Globus pallidus (tissue), 1 donor: ENCODE results near the gene SPAAR.
"Not testable (repeated sequence)": the region's sequence is repeated elsewhere in the genome, so short reads cannot be mapped to it uniquely, and the experiment has no call there.

Source experiments
- DNase-seq: peaks from one replicate; pipeline ENCODE4 v3.0.0-alpha.2; 2015; ENCODE audit warnings: low spot score

Gene SPAAR, protein sequence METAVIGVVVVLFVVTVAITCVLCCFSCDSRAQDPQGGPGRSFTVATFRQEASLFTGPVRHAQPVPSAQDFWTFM

GRCh38 chr9:35909274-35909673 lies at the start of gene SPAAR:
TSS of gene SPAAR (plus strand) at chr9:35909490. CDS start at chr9:35910464, 974 bp downstream.
- DNase-seq: no peak

DNA sequence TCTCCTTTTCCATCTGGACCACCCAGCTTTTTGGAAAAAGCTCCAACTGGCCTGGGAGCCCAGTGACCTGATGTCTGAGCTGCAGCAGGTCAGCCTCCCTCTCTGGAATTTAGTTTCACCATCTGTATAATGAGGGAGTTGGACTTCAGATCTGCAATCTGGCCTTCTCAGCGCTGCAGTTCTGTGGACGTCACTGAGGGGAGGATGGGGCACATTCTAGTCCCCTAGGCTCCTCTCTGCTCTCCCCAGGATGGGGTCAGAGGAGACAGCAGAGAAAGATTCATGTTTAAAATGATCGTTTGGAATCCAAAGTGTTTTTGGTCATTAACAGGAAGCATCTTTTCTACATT lies 49.3 kb upstream of the SPAAR start:
- DNase-seq: no peak

DNA sequence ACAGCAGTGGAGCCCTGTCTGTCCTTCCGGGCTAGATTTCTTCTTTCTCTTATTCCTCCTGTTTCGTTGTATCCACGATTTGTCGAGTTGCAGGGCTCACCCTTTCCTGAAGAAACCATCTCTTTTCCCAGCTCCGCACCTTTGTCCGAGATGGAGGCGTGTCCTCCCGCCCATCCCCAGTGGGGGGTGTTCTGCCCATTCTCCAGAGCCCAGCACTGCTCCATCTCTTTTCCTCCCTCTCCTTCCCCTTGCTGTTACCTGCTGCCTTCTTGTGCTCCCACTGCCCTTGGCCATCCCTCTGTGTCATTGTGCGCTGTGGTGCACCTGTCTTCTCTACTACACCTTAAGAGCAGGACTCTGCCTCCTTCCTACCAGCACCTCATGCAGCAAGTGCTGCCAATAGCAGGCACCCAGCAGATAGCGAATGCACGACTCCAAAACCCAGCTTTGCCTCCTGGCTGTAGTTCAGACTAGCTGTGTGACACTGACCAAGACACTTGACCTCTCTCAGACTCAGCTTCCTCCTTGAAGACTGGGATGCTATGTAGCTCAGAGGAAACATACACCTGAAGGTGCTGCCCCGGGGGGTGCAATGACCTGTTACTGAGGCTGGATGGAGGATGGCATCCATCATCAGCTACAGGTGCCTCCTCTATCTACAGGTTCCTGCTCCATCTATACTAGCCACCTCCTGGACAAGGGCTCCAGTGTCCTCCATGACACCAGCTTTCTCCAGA lies 48.0 kb upstream of the SPAAR start:
- DNase-seq: no peak

DNA sequence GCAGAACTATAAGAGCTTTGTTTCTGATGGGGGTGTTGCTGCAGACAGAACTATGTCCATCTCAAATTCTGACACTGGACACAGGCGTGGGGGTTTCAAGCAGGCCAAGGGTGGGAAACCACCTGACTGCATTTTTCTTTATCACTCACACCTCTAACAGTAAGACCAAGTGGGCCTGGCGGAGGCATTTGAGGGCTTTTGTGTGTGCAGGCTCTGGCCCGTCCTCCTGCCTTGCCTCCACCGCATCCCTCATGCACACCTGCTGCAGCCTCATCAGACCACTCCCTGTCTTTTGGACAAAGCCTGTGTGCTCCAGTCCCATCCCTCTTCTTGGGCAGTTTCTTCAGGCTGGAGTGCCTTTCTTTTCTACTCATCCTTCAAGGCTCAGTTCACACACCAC lies 47.0 kb upstream of the SPAAR start:
- no peak for DNase-seq

- DNase-seq: no peak
These were observed 45.7 kb upstream of the SPAAR start for GRCh38 chr9:35863583-35863982.

GRCh38 chr9:35864695-35865255 lies 44.5 kb upstream of the SPAAR start:
- no peak for DNase-seq

- no peak for DNase-seq
These were observed 41.8 kb upstream of the SPAAR start for GRCh38 chr9:35867538-35867937.

DNA sequence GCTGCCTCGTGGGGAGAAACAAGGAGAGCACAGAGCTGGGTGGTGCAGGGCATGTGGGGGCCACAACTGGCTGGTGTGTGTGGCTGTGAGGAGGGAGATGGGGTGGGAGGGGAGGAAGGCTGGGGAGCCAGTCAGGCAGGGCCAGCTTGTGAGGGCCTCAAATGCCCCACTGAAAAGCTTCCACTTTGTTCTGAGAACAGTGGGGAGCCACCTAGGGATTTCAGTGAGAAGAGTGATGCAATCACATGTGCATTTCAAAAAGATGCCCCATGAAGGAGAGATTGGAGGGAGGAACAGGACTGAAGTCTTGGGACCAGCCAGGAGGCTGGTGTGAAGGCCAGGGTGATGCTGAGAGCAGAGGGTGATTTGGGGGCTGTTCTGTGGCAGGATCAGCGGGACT lies 40.4 kb upstream of the SPAAR start:
- DNase-seq: no peak

DNA sequence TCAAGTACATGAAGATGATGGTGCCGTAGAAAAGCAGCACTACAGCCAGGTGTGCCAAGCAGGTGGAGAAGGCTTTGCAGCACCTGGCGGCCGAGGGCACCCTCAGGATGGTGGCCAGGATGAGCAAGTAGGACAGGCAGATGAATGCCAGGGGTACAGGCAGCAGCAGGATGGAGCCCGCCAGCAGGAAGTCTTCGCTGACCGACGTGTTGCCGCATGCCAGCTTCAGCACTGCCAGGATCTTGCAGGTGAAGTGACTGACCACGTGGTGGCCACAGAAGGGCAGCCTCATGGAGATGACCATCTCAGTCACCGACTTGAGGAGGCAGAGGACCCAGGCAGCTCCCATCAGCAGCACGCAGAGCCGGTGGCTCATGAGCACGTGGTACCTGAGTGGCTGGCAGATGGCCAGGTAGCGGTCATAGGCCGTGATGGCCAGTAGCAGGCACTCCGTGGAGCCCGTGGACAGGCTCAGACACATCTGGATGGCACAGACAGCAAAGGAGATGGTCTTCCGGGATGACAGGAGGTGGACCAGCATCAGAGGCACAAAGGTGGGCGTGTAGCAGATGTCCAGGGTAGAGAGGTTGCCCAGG lies 39.6 kb upstream of the SPAAR start:
- DNase-seq: no peak

DNA sequence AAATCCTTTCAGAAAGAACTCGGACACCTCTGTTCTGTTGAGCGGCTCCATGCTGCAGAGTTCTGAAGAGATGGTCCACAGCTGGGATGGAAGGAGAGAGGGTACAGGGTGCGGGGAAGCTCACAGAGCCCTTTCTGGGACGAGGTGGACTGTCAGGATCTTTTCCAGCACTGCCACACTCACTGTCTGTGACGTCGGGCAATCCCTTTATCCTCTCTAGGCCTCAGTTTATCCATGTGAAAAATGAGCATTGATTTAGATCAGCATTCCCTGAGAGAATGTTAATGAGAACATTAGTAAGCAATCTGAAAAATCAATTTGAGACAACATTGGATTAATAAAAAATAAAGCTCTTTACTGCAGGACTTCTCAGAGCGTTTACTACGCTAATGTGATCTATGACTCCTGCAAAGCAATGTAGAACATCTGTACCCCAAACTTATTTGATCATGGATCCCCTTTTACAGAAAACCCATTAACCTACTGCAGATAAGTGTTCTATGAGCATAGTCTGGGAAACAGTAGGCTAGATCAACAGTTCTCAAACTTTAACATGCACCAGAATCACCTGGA lies 38.9 kb upstream of the SPAAR start, which contains the start of gene OR13J1:
Gene OR13J1 (minus strand): TSS at position 51 of the 573 bp plus-strand sequence. CDS start 0 bp downstream, at position 51.
- DNase-seq: no peak

DNA sequence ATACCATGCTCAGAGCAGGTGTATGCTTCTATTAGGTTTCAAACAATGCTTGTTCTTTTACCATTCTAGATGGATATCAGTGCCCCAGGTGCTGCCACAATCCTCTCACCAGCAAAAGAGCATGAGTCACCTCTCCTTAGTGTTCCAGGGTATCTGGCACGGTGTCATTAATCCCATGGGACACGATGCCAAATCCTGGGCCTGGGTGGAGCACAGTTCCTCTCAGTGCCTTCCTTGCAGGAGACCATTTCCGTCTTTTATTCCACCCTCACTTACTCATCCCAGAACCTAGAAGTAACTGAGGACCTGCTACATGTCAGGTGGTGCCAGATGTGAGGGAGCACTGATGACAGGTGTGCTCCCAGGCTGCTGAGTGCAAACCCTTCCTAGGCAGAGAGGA lies 37.7 kb upstream of the SPAAR start:
- no peak for DNase-seq

DNA sequence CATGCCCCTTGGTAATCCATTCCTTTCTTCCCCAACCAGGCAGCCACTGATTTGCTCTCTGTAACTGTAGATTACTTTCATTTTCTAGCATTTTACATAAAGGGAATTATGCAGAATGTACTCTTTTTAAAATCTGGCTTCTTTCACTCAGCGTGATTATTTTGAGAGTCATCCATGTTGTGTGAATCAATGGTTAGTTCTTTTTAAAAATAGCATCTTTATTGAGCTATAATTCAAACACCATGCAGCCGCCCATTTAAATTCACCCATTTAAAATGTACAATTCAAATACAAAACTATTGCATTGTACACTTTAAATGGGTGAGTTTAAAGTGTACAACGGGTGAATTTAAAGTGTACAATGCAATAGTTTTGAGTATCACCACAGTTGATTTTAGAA lies 36.8 kb upstream of the SPAAR start:
- no peak for DNase-seq

DNA sequence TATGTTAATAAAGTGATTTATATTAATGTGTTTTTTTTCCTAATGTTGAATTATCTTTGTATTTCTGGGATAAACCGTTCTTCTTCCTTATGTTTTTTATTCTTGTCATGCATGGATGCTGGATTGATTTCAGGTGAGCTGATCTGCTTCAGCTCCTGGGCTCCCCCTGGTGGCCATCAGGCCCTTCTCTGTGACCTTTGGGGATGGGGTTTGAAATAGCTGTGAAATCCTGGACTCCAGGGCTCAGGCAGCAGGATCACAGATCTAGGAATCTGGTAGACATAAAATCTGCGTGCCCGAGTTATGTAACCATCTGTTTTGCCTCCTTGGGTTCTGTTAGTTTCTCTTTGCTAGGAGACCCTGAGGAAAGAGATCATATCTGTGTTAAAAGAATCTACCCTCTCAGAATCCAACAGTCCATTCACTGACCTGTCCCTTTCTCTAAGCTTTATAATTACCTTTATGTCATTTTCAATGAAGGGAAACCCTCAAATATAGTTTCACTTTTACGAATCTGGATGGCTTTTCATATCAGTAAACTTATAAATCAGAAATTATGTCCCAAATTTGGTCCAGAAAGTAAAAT lies 26.9 kb upstream of the SPAAR start:
- peak; percentile 80 for DNase-seq

- DNase-seq: no peak
These were observed 26.3 kb upstream of the SPAAR start for GRCh38 chr9:35882996-35883395.

- DNase-seq: not testable (repeated sequence)
These were observed 24.4 kb upstream of the SPAAR start for GRCh38 chr9:35884908-35885307.

- no peak for DNase-seq
These were observed 17.6 kb upstream of the SPAAR start for GRCh38 chr9:35891646-35892045.

DNA sequence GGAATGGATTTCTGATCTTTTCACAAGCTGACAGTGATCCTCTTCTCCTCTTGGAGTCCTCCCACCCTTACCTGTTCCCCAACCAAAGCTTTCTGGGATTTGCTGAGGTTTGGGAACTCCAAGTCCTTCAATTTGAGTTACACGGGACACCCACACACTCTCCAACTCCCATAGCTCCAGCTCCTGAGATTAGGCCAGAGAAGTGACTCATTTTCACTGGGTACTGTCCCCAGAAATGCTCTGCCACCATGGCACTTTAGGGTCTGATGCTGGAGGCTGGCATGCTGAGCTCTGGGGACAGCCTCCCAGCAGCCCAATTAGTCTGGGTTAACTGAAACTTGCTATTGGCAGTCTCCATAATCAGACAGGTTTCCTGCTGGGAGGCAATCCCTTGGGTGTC lies 17.2 kb upstream of the SPAAR start:
- no peak for DNase-seq

GRCh38 chr9:35896570-35896969 lies 12.7 kb upstream of the SPAAR start:
- DNase-seq: no peak

DNA sequence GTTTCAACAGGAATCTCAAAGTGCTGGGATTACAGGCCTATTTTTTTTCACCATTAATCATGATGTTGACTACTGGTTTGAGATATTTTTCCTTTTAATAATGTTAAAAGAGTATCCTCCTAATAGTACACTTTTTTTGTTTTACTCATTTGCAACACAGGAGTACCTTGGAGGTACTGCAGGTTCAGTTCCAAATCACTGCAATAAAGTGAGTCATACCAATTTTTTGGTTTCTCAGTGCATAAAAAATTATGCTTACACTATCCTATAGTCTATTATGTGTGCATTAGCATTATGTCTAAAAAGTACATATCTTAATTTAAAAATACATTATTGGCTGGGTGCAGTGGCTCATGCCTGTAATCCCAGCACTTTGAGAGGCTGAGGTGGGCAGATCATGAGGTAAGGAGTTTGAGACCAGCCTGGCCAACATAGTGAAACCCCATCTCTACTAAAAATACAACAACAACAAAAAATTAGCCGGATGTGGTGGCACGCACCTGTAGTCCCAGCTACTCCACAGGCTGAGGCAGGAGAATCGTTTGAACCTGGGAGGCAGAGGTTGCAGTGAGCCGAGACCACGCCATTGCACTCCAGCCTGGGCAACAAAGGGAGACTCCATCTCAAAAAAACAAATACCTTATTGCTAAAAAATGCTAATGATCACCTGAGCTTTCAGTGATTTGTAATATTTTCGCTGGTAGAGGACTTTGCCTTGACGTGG lies 11.8 kb upstream of the SPAAR start:
- not testable (repeated sequence) for DNase-seq

- DNase-seq: no peak
These were observed 11.0 kb upstream of the SPAAR start for GRCh38 chr9:35898337-35898736.

GRCh38 chr9:35899021-35899420 lies 10.3 kb upstream of the SPAAR start:
- no peak for DNase-seq

- peak; percentile 50 for DNase-seq
These were observed 6.2 kb upstream of the SPAAR start for GRCh38 chr9:35903049-35903448.
